Measurements from ENCODE around the gene FXYD1.
"Not testable (repeated sequence)": the region's sequence is repeated elsewhere in the genome, so short reads cannot be mapped to it uniquely, and the experiment has no call there.

Gene FXYD1

GRCh38 chr19:35143231-35143715 lies 4.6 kb downstream of the FXYD1 start, which contains the start of gene FXYD7:
FXYD7 (plus strand) TSS chr19:35143255; CDS start chr19:35143334, 79 bp downstream.
- no peak for DNase-seq (ENCODE audit: low spot score)

GRCh38 chr19:35143818-35144217 lies 5.2 kb downstream of the FXYD1 start:
- no peak for DNase-seq (ENCODE audit: low spot score)

GRCh38 chr19:35144259-35144599 lies 5.6 kb downstream of the FXYD1 start:
- no peak for DNase-seq (ENCODE audit: low spot score)

- no peak for DNase-seq (ENCODE audit: low spot score)
Measured at GRCh38 chr19:35144600-35145436, 6.2 kb downstream of the FXYD1 start.

GRCh38 chr19:35146746-35147459 lies 8.3 kb downstream of the FXYD1 start:
- DNase-seq (ENCODE audit: low spot score), result no peak

- DNase-seq (ENCODE audit: low spot score), result no peak
Measured at GRCh38 chr19:35149463-35149862, 10.8 kb downstream of the FXYD1 start.

- DNase-seq (ENCODE audit: low spot score), result no peak
Measured at GRCh38 chr19:35150445-35150844, 11.8 kb downstream of the FXYD1 start.

GRCh38 chr19:35151273-35152065 lies 12.8 kb downstream of the FXYD1 start:
- no peak for DNase-seq (ENCODE audit: low spot score)

- not testable (repeated sequence) for DNase-seq (ENCODE audit: low spot score)
Measured at GRCh38 chr19:35153129-35153522, 14.5 kb downstream of the FXYD1 start.

- DNase-seq (ENCODE audit: low spot score), result no peak
Measured at GRCh38 chr19:35153701-35154524, 15.3 kb downstream of the FXYD1 start.

- no peak for DNase-seq (ENCODE audit: low spot score)
Measured at GRCh38 chr19:35154525-35155406, 16.1 kb downstream of the FXYD1 start, which contains the start of gene FXYD5. FXYD5 (plus strand) TSS chr19:35154735; CDS start chr19:35155551, 816 bp downstream.

- DNase-seq (ENCODE audit: low spot score), result no peak
Measured at GRCh38 chr19:35155441-35155840, 16.8 kb downstream of the FXYD1 start.

- DNase-seq (ENCODE audit: low spot score), result no peak
Measured at GRCh38 chr19:35155981-35156672, 17.5 kb downstream of the FXYD1 start.

GRCh38 chr19:35156673-35157014 lies 18.0 kb downstream of the FXYD1 start:
- DNase-seq (ENCODE audit: low spot score), result no peak

- no peak for DNase-seq (ENCODE audit: low spot score)
Measured at GRCh38 chr19:35157431-35157830, 18.8 kb downstream of the FXYD1 start.

GRCh38 chr19:35159606-35160005 lies 21.0 kb downstream of the FXYD1 start:
- no peak for DNase-seq (ENCODE audit: low spot score)

GRCh38 chr19:35160629-35161433 lies 22.2 kb downstream of the FXYD1 start:
- no peak for DNase-seq (ENCODE audit: low spot score)

- DNase-seq (ENCODE audit: low spot score), result no peak
Measured at GRCh38 chr19:35161434-35161743, 22.8 kb downstream of the FXYD1 start.
